Upper lobe of right lung (tissue), 1 donor: ENCODE measurements around the gene RERE. TPM values are rescaled to one million over a fixed set of nuclear protein-coding genes. Genes with fewer than 3 reads are reported as not detected.
"Not testable (repeated sequence)": the region's sequence is repeated elsewhere in the genome, so short reads cannot be mapped to it uniquely, and the experiment has no call there.

Experiments used
- ATAC-seq: fragments of 200-7000 bp; cut with Tn5 transposase; one replicate; pipeline ENCODE4 v1.9.1; 2020; ENCODE audit warnings: mild to moderate bottlenecking, moderate library complexity
- DNase-seq: peaks from one replicate; pipeline ENCODE4 v3.0.0-alpha.2; 2020
- H3K27ac ChIP-seq: fragments of 200-600 bp; one replicate; pipeline ENCODE4 v1.8.0; 2022
- H3K27me3 ChIP-seq: fragments of 200-600 bp; one replicate; pipeline ENCODE4 v1.8.0; 2022; ENCODE audit warnings: mild to moderate bottlenecking
- H3K36me3 ChIP-seq: fragments of 200-600 bp; one replicate; pipeline ENCODE4 v1.8.0; 2022
- H3K4me1 ChIP-seq: fragments of 200-600 bp; one replicate; pipeline ENCODE4 v1.8.0; 2022
- H3K4me3 ChIP-seq: fragments of 200-600 bp; one replicate; pipeline ENCODE4 v1.8.0; 2022; ENCODE audit warnings: mild to moderate bottlenecking
- H3K9me3 ChIP-seq: fragments of 200-600 bp; one replicate; pipeline ENCODE4 v1.8.0; 2022
- CTCF ChIP-seq: fragments of 200-600 bp; IDR thresholded peaks from one replicate; pipeline ENCODE4 v1.8.0; 2022; ENCODE audit warnings: antibody characterized with exemption
- intact Hi-C: fragments of 100-400 bp; cut with DNase I; formaldehyde crosslinking; loops from one replicate; pipeline ENCODE4 v1.11.0; 2022
- total RNA-seq: library from RNA; stranded (reverse); fragmentation: NEBNext Ultra II Directional; extraction: Animal tissue kit (Norgen Biotek cat#: 25700); gene quantifications from one replicate; pipeline ENCODE4 v1.2.1, GENCODE V29; 2021
- donor health status: DM: no; HTN: yes; CAD: no; lungs with severe emphysema.

Gene RERE
- total RNA-seq, 1 donor from 2014 or later: 99.6 TPM

GRCh38 chr1:8698937-8699447 is 118.4 kb downstream of the RERE start:
- Histone ChIP-seq H3K27me3 (no peaks in the 10 kb centered on the region), H3K9me3 (no peaks in the 10 kb centered on the region), H3K4me1 (peaks cover 32% of the 10 kb centered on the region), H3K4me3 (no peak overlapping the region), H3K36me3 (no peaks in the 10 kb centered on the region), H3K27ac (no peak overlapping the region)
- intact Hi-C loops: no loop called here
- no peak for ATAC-seq
- DNase-seq: no peak
- TF ChIP-seq CTCF: no peak

- Histone ChIP-seq H3K27ac (no peak overlapping the region), H3K4me3 (no peak overlapping the region), H3K4me1 (peaks cover 27% of the 10 kb centered on the region), H3K9me3 (no peaks in the 10 kb centered on the region), H3K36me3 (no peaks in the 10 kb centered on the region), H3K27me3 (no peaks in the 10 kb centered on the region)
- ATAC-seq (no peak), DNase-seq (no peak)
- intact Hi-C loops: no loop called here
- TF ChIP-seq CTCF: no peak
These were observed 119.3 kb downstream of the RERE start for GRCh38 chr1:8698012-8698630.

GRCh38 chr1:8695442-8695841 is 122.0 kb downstream of the RERE start:
- DNase-seq, H3K36me3 ChIP-seq, H3K9me3 ChIP-seq, H3K27me3 ChIP-seq, ATAC-seq, H3K27ac ChIP-seq, intact Hi-C loops, H3K4me3 ChIP-seq: not testable (repeated sequence)
- peaks cover 11% of the 10 kb centered on the region for H3K4me1 ChIP-seq

DNA sequence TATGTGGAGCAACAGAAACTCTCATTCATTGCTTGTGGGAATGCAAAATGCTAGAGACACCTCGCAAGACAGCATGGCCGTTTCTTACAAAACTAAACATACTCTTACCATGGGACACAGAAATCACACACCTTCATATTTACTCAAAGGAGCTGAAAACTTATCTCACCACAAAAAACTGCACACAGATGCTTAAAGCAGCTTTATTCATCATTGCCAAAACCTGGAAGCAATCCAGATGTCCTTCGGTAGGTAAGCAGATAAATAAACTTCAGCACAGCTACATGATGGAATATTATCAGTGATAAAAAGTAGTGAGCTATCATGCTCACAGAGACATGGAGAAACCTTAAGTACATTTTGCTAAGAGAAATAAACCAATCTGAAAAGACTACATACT is 124.3 kb downstream of the RERE start:
- no peak for ATAC-seq
- no peak overlapping the region for H3K4me3 ChIP-seq
- H3K27ac ChIP-seq: no peak overlapping the region
- DNase-seq: no peak
- no peaks in the 10 kb centered on the region for H3K9me3 ChIP-seq
- H3K36me3 ChIP-seq: no peaks in the 10 kb centered on the region
- no peaks in the 10 kb centered on the region for H3K27me3 ChIP-seq
- intact Hi-C loops: no loop called here
- peaks cover 3% of the 10 kb centered on the region for H3K4me1 ChIP-seq
- no peak for TF ChIP-seq CTCF

- intact Hi-C loops: no loop called here
- no peaks in the 10 kb centered on the region for H3K27me3 ChIP-seq
- no peak overlapping the region for H3K27ac ChIP-seq
- H3K4me1 ChIP-seq: peaks cover 13% of the 10 kb centered on the region
- TF ChIP-seq CTCF: no peak
- DNase-seq: no peak
- no peak overlapping the region for H3K4me3 ChIP-seq
- no peaks in the 10 kb centered on the region for H3K36me3 ChIP-seq
- ATAC-seq: no peak
- no peaks in the 10 kb centered on the region for H3K9me3 ChIP-seq
These were observed 125.8 kb downstream of the RERE start for GRCh38 chr1:8691662-8692061.

DNA sequence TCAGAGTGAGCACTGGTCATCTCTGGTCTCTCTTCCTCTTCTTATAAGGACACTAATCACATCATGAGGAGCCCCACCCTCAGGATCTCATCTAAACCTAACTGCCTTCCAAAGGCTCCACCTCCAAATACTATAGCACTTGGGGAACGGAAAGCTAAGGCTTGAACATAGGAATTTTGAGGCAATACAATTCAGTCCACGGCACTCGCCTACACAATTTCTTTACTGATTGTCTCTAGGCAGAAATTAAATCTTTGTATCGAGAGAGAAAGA is 127.3 kb downstream of the RERE start:
- H3K4me3 ChIP-seq: no peak overlapping the region
- no peaks in the 10 kb centered on the region for H3K36me3 ChIP-seq
- peaks cover 16% of the 10 kb centered on the region for H3K4me1 ChIP-seq
- H3K9me3 ChIP-seq: no peaks in the 10 kb centered on the region
- no peak overlapping the region for H3K27ac ChIP-seq
- no peak for ATAC-seq
- H3K27me3 ChIP-seq: no peaks in the 10 kb centered on the region
- no peak for DNase-seq
- no peak for TF ChIP-seq CTCF
- intact Hi-C loops: no loop called here
